Bronchial epithelial cell (primary cell): ENCODE data around the gene IGIP. TPM values are rescaled to one million over a fixed set of nuclear protein-coding genes. Genes with fewer than 3 reads are reported as not detected.

Experiments
- DNase-seq: peaks from one replicate; pipeline ENCODE4 v3.0.0-alpha.2; 2010; ENCODE audit warnings: low read depth
- FAIRE-seq: peaks from 2 replicates; lab custom pipeline; 2011; peaks lifted over from hg19 to GRCh38; lab: Jason Lieb, UNC
- H3K27me3 ChIP-seq: 2 replicates; pipeline ENCODE4 v1.5.1; 2011; ENCODE audit warnings: low read length; ENCODE audit not compliant: control insufficient read depth, insufficient read depth
- H3K36me3 ChIP-seq: 2 replicates; pipeline ENCODE4 v1.5.1; 2011; ENCODE audit warnings: low read length; ENCODE audit not compliant: control insufficient read depth, insufficient read depth
- H3K4me3 ChIP-seq: 2 replicates; pipeline ENCODE4 v1.5.1; 2011; ENCODE audit warnings: mild to moderate bottlenecking, low read depth, low read length, control low read depth
- CTCF ChIP-seq: IDR thresholded peaks from 2 replicates; pipeline ENCODE4 v1.5.1; 2011; ENCODE audit warnings: mild to moderate bottlenecking, moderate library complexity, low read length, control low read depth, inconsistent platforms; ENCODE audit not compliant: insufficient read depth, severe bottlenecking
- total RNA-seq: library from RNA; depleted of rRNA; stranded (reverse); fragments of >200 nt; gene quantifications from 2 replicates; pipeline ENCODE4 v1.2.1, GENCODE V29; 2014

IGIP gene
- total RNA-seq, 1 donor from 2014 or later = 5.3 TPM

DNA sequence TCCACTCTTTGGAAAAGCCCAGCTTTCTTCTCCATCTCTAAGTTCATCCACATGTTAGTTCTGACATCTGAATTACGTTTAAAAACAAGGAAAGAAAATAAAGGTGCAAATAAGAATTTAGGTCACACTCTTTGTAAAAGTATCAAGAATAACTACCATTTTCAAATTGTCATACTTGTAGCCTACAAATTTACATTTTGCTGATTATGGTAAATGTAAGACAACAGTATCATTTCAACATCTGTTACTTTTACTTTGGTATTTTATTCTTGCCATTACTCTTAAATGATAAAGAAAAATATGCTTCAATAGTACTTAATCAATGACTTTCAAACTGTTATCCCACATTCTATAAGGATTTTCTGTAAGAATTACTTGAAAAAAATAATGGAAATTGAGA lies 21.6 kb upstream of the IGIP start:
- H3K27me3 ChIP-seq = no peaks in the 10 kb centered on the region
- DNase-seq = no peak
- H3K4me3 ChIP-seq = no peak overlapping the region
- H3K36me3 ChIP-seq = no peaks in the 10 kb centered on the region
- FAIRE-seq = no peak
- no peak for TF ChIP-seq CTCF

DNA sequence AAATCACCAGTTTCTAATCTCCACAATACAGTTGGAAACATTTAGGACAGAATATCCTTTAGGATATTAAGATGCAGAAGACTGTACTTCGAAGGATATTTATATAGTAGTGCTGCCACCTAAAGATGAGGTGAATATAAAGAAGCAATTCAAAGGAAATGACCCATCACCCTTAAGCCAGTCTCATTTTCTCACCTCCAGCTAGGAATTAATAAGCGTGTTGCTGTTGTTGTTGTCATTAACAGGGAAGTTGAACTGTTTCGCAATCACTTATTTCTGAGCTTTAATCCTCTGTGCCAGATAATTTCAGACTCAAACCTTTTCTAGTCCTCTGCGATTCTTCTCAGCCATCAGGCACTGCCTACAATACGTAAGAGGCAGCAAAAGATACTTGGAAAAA lies 19.6 kb upstream of the IGIP start:
- H3K36me3 ChIP-seq = no peaks in the 10 kb centered on the region
- DNase-seq = peak; percentile 80
- H3K4me3 ChIP-seq = no peak overlapping the region
- no peaks in the 10 kb centered on the region for H3K27me3 ChIP-seq
- no peak for FAIRE-seq
- no peak for TF ChIP-seq CTCF

- DNase-seq = no peak
- H3K4me3 ChIP-seq = peak overlapping the region; percentile 91
- TF ChIP-seq CTCF = no peak
- H3K27me3 ChIP-seq = no peaks in the 10 kb centered on the region
- FAIRE-seq = no peak
- H3K36me3 ChIP-seq = no peaks in the 10 kb centered on the region
Measured at GRCh38 chr5:140106805-140107311, 18.9 kb upstream of the IGIP start.

DNA sequence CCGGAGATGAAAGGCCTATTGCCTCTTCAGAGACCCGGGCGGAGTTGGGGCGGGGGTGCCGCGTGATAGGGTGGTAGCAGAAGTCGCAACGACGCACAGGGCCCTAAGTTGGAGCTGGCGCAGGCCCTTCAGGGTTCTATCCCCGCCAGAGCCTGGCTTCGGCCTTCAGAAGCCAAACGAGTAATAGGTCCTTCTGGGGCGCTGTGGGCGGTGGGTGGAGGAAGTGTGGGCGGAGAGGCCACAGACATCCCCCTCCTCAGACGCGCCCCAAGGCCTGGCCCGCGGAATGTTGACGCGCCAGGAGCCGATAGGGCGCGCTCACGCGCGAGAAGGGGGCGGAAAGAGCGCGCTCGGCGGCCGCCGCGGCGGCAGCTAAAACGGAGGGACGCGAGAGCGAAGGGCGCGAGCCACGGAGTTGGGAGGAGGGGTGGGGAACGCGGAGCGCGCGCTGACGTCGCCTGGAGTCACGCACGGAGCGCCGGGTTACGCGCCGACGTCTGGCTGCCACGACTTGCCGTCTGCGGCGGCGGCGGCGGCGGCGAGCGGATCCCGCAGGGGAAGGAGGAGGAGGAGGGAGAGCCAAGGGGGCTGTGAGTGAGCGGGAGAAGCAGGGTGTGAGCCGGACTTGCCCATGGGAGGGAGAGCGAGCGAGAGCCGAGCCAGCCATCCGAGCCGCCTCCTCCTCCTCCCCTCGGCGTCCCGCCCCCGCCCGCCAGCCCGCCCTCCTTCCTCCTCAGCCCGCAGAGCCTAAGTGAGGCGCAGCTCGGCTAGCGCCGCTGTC lies 18.2 kb upstream of the IGIP start:
- no peaks in the 10 kb centered on the region for H3K36me3 ChIP-seq
- no peaks in the 10 kb centered on the region for H3K27me3 ChIP-seq
- TF ChIP-seq CTCF = peak; percentile 26
- H3K4me3 ChIP-seq = peak overlapping the region; percentile 91
- no peak for FAIRE-seq
- peak; percentile 79 for DNase-seq

DNA sequence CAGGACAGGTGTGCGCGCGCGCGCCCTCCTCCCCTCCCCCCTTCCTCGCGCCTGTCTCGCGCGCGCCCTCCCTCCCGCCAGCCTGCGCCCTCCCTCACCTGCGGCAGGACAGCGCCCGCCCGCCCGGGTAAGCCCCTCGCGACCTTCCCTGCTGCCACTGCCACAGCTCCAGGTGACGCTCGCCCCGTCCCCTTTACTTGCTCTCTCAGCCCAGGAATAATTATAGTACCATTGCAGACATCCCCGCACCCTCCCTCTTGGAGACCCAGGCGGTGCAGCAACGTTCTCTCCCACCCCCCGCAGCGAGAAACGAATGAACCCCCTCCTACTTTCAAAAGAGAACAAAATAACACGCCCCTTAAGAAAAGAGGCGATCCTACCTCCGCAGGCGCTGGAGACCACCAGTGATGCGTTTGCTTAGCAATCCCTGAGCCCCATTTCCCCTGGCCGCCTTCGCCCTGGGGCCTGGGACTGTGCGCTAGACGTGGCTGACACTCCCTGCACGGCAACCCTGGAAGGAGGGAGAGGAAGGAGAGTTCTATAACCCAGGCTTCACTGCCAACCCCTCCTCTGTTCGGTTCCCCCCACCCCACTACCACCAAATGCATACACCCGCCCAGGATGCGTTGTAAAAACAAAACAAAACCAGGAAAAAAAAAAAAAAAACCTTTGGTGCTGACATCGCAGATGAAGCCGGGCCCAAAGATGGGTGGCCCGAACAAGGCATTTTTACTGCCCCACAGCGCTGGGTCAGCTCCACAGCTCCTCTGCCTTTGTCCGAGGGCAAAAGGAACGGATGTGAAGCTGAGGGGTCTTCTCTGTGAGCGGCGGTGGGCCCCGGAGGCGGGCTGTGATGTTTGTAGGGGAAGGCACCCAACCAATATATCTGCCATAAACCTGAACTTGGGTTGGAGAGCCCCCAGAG lies 17.4 kb upstream of the IGIP start:
- Histone ChIP-seq H3K4me3 (peak overlapping the region; percentile 91), H3K27me3 (no peaks in the 10 kb centered on the region), H3K36me3 (no peaks in the 10 kb centered on the region)
- no peak for FAIRE-seq
- TF ChIP-seq CTCF = no peak
- DNase-seq = peak; percentile 62
